Choroid plexus epithelial cell (primary cell): Measurements from ENCODE around the gene ITGBL1.
"Not testable (repeated sequence)": the region's sequence is repeated elsewhere in the genome, so short reads cannot be mapped to it uniquely, and the experiment has no call there.

Source experiments
- DNase-seq: peaks from one replicate; pipeline ENCODE4 v3.0.0-alpha.2; 2010; ENCODE audit warnings: low read depth
- H3K4me3 ChIP-seq: 2 replicates; pipeline ENCODE4 v1.5.1; 2011; ENCODE audit warnings: low read depth, mild to moderate bottlenecking, control low read depth, low read length, moderate library complexity
- TF ChIP-seq, protein P1 (sequence below): conservative IDR thresholded peaks from 2 replicates; pipeline ENCODE4 v1.5.1; 2011; ENCODE audit warnings: low read depth, mild to moderate bottlenecking, control low read depth, inconsistent platforms, low read length, moderate library complexity

ITGBL1 gene

DNA sequence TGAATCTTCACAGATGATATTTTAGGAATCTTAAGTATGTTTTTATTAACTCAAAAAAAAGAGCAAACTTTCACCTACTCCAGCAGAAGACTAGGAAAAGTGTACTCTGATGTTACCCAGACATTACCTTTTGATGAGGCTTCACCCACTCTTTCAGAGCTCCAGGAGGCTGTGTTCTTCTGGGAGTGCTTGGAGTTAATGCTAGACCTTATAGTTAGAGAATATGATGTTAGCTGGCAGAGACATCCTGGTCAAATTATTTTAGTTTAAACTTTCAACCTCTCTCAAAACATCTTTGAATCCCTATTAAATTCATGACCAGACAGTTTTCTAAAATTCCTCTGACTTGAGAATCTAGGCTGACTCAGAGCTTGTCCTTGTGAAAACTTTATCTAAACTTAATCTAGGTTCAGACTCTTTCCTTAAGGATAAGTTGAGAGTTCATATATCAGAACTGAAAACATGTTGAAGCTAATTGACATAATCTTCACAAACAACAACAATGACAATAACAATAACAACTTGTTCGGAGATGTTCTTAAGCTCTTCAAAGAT lies 82.8 kb downstream of the ITGBL1 start:
- peak; percentile 55 for DNase-seq
- TF ChIP-seq, protein P1, sequence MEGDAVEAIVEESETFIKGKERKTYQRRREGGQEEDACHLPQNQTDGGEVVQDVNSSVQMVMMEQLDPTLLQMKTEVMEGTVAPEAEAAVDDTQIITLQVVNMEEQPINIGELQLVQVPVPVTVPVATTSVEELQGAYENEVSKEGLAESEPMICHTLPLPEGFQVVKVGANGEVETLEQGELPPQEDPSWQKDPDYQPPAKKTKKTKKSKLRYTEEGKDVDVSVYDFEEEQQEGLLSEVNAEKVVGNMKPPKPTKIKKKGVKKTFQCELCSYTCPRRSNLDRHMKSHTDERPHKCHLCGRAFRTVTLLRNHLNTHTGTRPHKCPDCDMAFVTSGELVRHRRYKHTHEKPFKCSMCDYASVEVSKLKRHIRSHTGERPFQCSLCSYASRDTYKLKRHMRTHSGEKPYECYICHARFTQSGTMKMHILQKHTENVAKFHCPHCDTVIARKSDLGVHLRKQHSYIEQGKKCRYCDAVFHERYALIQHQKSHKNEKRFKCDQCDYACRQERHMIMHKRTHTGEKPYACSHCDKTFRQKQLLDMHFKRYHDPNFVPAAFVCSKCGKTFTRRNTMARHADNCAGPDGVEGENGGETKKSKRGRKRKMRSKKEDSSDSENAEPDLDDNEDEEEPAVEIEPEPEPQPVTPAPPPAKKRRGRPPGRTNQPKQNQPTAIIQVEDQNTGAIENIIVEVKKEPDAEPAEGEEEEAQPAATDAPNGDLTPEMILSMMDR: no peak
- no peak overlapping the region for H3K4me3 ChIP-seq

DNA sequence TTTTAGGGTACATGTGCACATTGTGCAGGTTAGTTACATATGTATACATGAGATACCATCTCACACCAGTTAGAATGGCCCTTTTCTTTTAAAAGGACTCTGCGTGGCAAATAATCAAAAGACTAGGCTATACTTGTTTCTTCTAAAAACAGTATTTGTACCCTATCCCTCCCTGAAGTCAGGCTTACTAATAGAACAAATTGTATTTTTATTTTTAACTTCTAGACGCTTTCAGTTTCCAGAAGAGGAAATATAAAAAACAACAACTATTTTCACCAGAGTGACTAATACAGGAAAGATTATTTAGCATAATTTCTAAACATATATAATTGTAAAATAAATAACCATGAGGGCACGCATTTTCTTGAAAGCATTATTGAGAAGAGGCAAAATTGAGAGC lies 83.6 kb downstream of the ITGBL1 start:
- TF ChIP-seq, protein P1: no peak
- DNase-seq: no peak
- H3K4me3 ChIP-seq: no peak overlapping the region

DNA sequence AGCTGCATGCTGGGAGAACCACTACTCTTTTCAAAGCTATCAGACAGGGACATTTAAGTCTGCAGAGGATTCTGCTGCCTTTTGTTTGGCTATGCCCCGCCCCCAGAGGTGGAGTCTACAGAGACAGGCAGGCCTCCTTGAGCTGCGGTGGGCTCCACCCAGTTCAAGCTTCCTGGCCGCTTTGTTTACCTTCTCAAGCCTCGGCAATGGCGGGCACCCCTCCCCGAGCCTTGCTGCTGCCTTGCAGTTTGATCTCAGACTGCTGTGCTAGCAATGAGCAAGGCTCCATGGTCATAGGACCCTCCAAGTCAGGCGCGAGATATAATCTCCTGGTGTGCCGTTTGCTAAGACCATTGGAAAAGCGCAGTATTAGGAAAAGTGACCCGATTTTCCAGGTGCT lies 92.1 kb downstream of the ITGBL1 start:
- H3K4me3 ChIP-seq, DNase-seq: not testable (repeated sequence)

DNA sequence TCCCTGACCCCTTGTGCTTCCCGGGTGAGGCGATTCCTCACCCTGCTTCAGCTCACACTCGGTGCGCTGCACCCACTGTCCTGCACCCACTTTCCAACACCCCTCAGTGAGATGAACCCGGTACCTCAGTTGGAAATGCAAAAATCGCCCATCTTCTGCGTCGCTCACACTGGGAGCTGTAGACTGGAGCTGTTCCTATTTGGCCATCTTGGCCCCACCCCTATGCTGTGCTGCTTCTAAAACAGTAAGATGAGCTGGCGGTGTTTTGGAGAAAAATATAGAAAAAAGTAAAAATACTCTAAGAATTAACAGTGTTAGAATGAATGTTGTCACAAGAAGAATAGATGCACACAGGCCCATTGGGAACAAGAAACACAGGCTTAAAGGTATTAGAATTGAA lies 92.5 kb downstream of the ITGBL1 start:
- TF ChIP-seq, protein P1: no peak
- H3K4me3 ChIP-seq: no peak overlapping the region
- DNase-seq: no peak

DNA sequence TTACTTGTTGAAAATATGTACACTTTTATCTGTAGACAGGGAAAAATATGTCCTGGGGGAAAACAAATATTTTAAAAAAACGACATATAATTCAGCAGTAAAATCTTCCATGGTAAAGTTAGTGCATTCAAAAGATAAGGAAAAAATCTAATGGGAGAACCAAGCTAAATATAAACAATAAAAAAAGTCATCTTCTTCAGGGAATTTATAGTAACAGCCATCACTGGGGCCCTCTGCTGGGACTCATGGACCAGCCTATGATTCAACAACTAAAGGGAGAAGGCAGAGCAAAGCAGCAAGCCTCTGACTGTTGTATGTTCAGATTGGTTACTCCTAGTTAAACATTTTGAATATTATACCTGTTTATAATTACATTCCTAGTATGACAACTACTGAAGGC lies 93.0 kb downstream of the ITGBL1 start:
- DNase-seq: peak; percentile 75
- TF ChIP-seq, protein P1: peak; percentile 65

DNA sequence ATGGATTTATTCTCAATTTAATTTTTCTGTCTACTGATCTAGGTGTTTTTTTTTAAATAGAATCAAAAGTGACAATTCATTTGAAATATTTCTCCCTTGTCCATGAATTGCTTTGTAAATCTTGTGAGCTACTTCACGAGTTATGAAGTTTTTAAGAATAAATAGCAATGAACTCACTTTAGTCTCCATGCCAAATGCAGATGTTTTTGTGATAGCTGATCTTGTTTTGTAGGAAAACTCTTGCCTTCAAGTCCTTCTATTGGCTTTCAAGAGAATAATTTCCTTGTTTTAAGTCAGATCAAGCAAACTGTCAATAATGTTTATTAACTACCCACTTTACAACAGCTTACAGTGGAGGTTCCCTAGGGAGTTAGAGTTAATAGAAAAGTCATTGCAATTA lies 99.8 kb downstream of the ITGBL1 start:
- TF ChIP-seq, protein P1: no peak
- DNase-seq: no peak
- no peak overlapping the region for H3K4me3 ChIP-seq

More for the DNA sequence above, 93.0 kb downstream of the ITGBL1 start:
- H3K4me3 ChIP-seq: no peak overlapping the region

DNA sequence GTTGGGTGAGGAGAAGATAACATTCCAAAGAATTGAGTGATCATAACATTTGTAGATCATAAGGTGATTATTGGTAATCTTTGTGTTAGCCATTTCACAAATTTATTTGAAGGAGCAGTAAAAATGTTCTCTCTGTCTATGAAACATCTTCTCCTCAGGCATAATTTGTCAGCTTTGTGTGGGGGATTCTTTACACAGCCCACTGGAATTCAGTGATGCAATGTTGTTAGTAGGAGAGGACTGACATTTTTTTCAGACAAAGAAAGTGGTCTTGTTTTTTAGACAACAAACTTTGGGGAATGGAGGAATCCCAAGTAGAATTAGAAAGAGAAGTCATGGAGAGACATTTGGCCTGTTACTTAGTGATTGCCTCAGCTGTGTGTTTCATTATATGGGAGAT lies 100.3 kb downstream of the ITGBL1 start:
- TF ChIP-seq, protein P1: no peak
- no peak overlapping the region for H3K4me3 ChIP-seq
- peak; percentile 88 for DNase-seq
